GM12878 (cell line): ENCODE measurements around the gene SOX9. TPM values are rescaled to one million over a fixed set of nuclear protein-coding genes. Genes with fewer than 3 reads are reported as not detected.

Source experiments
- ATAC-seq: fragments of 200-7000 bp; cut with Tn5 transposase; 3 replicates; pipeline ENCODE4 v1.9.1; 2020; ENCODE audit warnings: mild to moderate bottlenecking, moderate library complexity
- BruUV-seq: library from RNA; stranded (reverse); fragments of 400-500 nt; replicated peaks from 2 replicates; lab custom pipeline; 2021; lab: Mats Ljungman, UMichigan
- CTCF ChIA-PET: fragments of 300-600 bp; sonication (Branson Sonifier 250); formaldehyde crosslinking; extraction: SDS; loops from one replicate; lab custom pipeline; 2021; ENCODE audit warnings: inconsistent platforms; lab: Yijun Ruan, JAX
- POLR2A ChIA-PET: fragments of 350-600 bp; formaldehyde crosslinking; extraction: SDS; loops from one replicate; lab custom pipeline; 2021; ENCODE audit warnings: inconsistent platforms; lab: Charles Lee
- RAD21 ChIA-PET: fragments of 300-600 bp; sonication (Branson Sonifier 250); formaldehyde crosslinking; loops from one replicate; lab custom pipeline; 2023; ENCODE audit warnings: antibody characterized with exemption; ENCODE audit not compliant: unreplicated experiment; lab: Charles Lee
- SMC1A ChIA-PET: fragments of 300-600 bp; sonication (Branson Sonifier 250); formaldehyde crosslinking; loops from one replicate; lab custom pipeline; 2023; ENCODE audit not compliant: unreplicated experiment, uncharacterized antibody; lab: Charles Lee
- DNase-seq: peaks from one replicate; pipeline ENCODE4 v3.0.0-alpha.2; 2011; ENCODE audit warnings: low read depth, low spot score
- FAIRE-seq: peaks from 3 replicates; lab custom pipeline; 2011; peaks lifted over from hg19 to GRCh38; lab: Jason Lieb, UNC
- H2AFZ ChIP-seq: 2 replicates; pipeline ENCODE4 v1.6.0; 2011; ENCODE audit warnings: low read depth, low read length, control low read depth; ENCODE audit not compliant: control insufficient read depth
- H3K27ac ChIP-seq: 2 replicates; pipeline ENCODE4 v1.5.1; 2011; ENCODE audit warnings: control low read depth; ENCODE audit not compliant: control insufficient read depth, insufficient read depth
- H3K27me3 ChIP-seq, 2 experiments: replicated peaks in 1 of 2; 2 replicates each; pipeline versions ENCODE4 v1.6.0 to v1.6.1; 2011; ENCODE audit warnings: low read length in 1 of 2; ENCODE audit not compliant: control insufficient read depth in 2 of 2, insufficient read depth in 2 of 2
- H3K36me3 ChIP-seq, 2 experiments: 2 replicates each; pipeline ENCODE4 v1.5.1; 2011; ENCODE audit warnings: low read length in 1 of 2; ENCODE audit not compliant: control insufficient read depth in 2 of 2, insufficient read depth in 2 of 2
- H3K4me1 ChIP-seq: 2 replicates; pipeline ENCODE4 v1.6.1; 2011; ENCODE audit warnings: mild to moderate bottlenecking, low read length, moderate library complexity, mixed read lengths; ENCODE audit not compliant: control insufficient read depth, insufficient read depth
- H3K4me2 ChIP-seq: 2 replicates; pipeline ENCODE4 v1.6.0; 2011; ENCODE audit warnings: control low read depth; ENCODE audit not compliant: control insufficient read depth, insufficient read depth
- H3K4me3 ChIP-seq: fragments of 200-600 bp; sonication (generic); 2 replicates; pipeline ENCODE4 v1.5.1; 2016
- H3K79me2 ChIP-seq: 2 replicates; pipeline ENCODE4 v1.6.0; 2011; ENCODE audit warnings: low read length; ENCODE audit not compliant: control insufficient read depth, insufficient read depth
- H3K9ac ChIP-seq: 2 replicates; pipeline ENCODE4 v1.8.0; 2011; ENCODE audit warnings: low read length, control low read depth, mixed read lengths; ENCODE audit not compliant: control insufficient read depth, insufficient read depth
- H3K9me3 ChIP-seq: replicated peaks from 3 replicates; pipeline ENCODE4 v1.5.1; 2011; ENCODE audit warnings: mild to moderate bottlenecking, low read length; ENCODE audit not compliant: control insufficient read depth, insufficient read depth
- H4K20me1 ChIP-seq: 2 replicates; pipeline ENCODE4 v1.6.0; 2011; ENCODE audit not compliant: control insufficient read depth, insufficient read depth
- BMI1 ChIP-seq: fragments of 450-650 bp; IDR thresholded peaks from 2 replicates; pipeline ENCODE4 v1.6.1; 2016; ENCODE audit warnings: mild to moderate bottlenecking, moderate library complexity, borderline replicate concordance
- CREM ChIP-seq: IDR thresholded peaks from 2 replicates; pipeline ENCODE4 v1.6.1; 2014; ENCODE audit warnings: antibody characterized with exemption, low read depth
- EED ChIP-seq: sonication (generic); IDR thresholded peaks from 2 replicates; pipeline ENCODE4 v1.6.1; 2016; ENCODE audit warnings: antibody characterized with exemption, low read depth
- EZH2 ChIP-seq: IDR thresholded peaks from 2 replicates; pipeline ENCODE4 v1.6.1; 2012; ENCODE audit warnings: low read depth, mild to moderate bottlenecking, control low read depth, inconsistent platforms, low read length, borderline replicate concordance; ENCODE audit not compliant: control insufficient read depth
- FOXK2 ChIP-seq: fragments of 450-650 bp; IDR thresholded peaks from 2 replicates; pipeline ENCODE4 v1.6.1; 2017; ENCODE audit warnings: mild to moderate bottlenecking, moderate library complexity
- IKZF1 ChIP-seq: fragments of 450-650 bp; conservative IDR thresholded peaks from 2 replicates; pipeline ENCODE4 v1.6.1; 2017; ENCODE audit warnings: antibody characterized with exemption, mild to moderate bottlenecking
- JUND ChIP-seq: IDR thresholded peaks from 2 replicates; pipeline ENCODE4 v1.6.1; 2012; ENCODE audit warnings: low read depth, mild to moderate bottlenecking, low read length, improper control_type of control experiment, moderate library complexity
- MEF2B ChIP-seq: fragments of 450-650 bp; IDR thresholded peaks from 2 replicates; pipeline ENCODE4 v1.6.1; 2018; ENCODE audit warnings: mild to moderate bottlenecking, moderate library complexity; ENCODE audit not compliant: partially characterized antibody, poor library complexity, severe bottlenecking
- SIX5 ChIP-seq: IDR thresholded peaks from 2 replicates; pipeline ENCODE4 v1.6.1; 2011; ENCODE audit warnings: mild to moderate bottlenecking, low read depth, low read length, moderate library complexity; ENCODE audit not compliant: severe bottlenecking
- SMARCA5 ChIP-seq: fragments of 450-650 bp; IDR thresholded peaks from 2 replicates; pipeline ENCODE4 v1.6.1; 2017; ENCODE audit warnings: mild to moderate bottlenecking
- STAT1 ChIP-seq: fragments of 450-650 bp; conservative IDR thresholded peaks from 2 replicates; pipeline ENCODE4 v1.6.1; 2014; ENCODE audit warnings: antibody characterized with exemption, mild to moderate bottlenecking
- TCF12 ChIP-seq: IDR thresholded peaks from 2 replicates; pipeline ENCODE4 v1.6.1; 2011; ENCODE audit warnings: low read depth, mild to moderate bottlenecking, low read length
- ZBED1 ChIP-seq: IDR thresholded peaks from 2 replicates; pipeline ENCODE4 v1.6.1; 2016; ENCODE audit warnings: borderline replicate concordance
- ZSCAN29 ChIP-seq: fragments of 450-650 bp; IDR thresholded peaks from 2 replicates; pipeline ENCODE4 v1.6.1; 2017; ENCODE audit warnings: mild to moderate bottlenecking, moderate library complexity
- WGBS: methylation state at CpG from one replicate; pipeline ENCODE4 v1.1.6; 2016; ENCODE audit warnings: low lambda C conversion rate; ENCODE audit not compliant: insufficient replicate concordance, insufficient coverage; ENCODE audit errors: missing lambda C conversion rate; 5-methylcytosine and 5-hydroxymethylcytosine counted together
- in situ Hi-C: fragments of 300-500 bp; cut with MboI; formaldehyde crosslinking; loops from 9 replicates; pipeline ENCODE4 v1.14.3; 2018; ENCODE audit warnings: mixed read lengths
- intact Hi-C: fragments of 100-400 bp; cut with micrococcal nuclease; formaldehyde crosslinking; loops from one replicate; pipeline ENCODE4 v1.14.2; 2022; ENCODE audit not compliant: unreplicated experiment
- polyA plus RNA-seq, 11 experiments: library from polyadenylated mRNA; depleted of rRNA in 4 of 11; unstranded in 6 of 11; stranded (reverse) in 5 of 11; fragments of >200 nt; fragmentation: Nextera tagmentation in 4 of 11; fragmentation: Illumina TruSeq in 1 of 11; extraction: Ambion mirVana in 4 of 11; extraction: Trizol in 1 of 11; gene quantifications; 1 replicate in 1 of 11; 2 replicates in 10 of 11; pipeline versions ENCODE4 v1.2.1 to v1.2.3, GENCODE V29; 2011 to 2016; ENCODE audit warnings: inconsistent platforms in 2 of 11, missing spikeins in 2 of 11, low read depth in 1 of 11
- total RNA-seq, 4 experiments: library from RNA; depleted of rRNA in 3 of 4; stranded (reverse); fragments of >200 nt in 3 of 4; fragmentation: Illumina TruSeq in 1 of 4; extraction: Trizol in 1 of 4; gene quantifications; 2 replicates each; pipeline versions ENCODE4 v1.2.1 to v1.2.3, GENCODE V29; 2013 to 2021
- TF ChIP-seq, protein P1 (sequence below): IDR thresholded peaks from 2 replicates; pipeline ENCODE4 v1.6.1; 2011; ENCODE audit warnings: low read depth, low read length, improper control_type of control experiment, borderline replicate concordance
- TF ChIP-seq, protein P2 (sequence below): fragments of 450-650 bp; IDR thresholded peaks from 2 replicates; pipeline ENCODE4 v1.6.1; 2014; ENCODE audit warnings: mild to moderate bottlenecking

SOX9 gene
- total and polyA plus RNA-seq, 10 of the 15 experiments (the other 5 are each of a cell fraction or from before 2014, with no cell fraction given): 1.2 to 19.0 (median 5.5) TPM

DNA sequence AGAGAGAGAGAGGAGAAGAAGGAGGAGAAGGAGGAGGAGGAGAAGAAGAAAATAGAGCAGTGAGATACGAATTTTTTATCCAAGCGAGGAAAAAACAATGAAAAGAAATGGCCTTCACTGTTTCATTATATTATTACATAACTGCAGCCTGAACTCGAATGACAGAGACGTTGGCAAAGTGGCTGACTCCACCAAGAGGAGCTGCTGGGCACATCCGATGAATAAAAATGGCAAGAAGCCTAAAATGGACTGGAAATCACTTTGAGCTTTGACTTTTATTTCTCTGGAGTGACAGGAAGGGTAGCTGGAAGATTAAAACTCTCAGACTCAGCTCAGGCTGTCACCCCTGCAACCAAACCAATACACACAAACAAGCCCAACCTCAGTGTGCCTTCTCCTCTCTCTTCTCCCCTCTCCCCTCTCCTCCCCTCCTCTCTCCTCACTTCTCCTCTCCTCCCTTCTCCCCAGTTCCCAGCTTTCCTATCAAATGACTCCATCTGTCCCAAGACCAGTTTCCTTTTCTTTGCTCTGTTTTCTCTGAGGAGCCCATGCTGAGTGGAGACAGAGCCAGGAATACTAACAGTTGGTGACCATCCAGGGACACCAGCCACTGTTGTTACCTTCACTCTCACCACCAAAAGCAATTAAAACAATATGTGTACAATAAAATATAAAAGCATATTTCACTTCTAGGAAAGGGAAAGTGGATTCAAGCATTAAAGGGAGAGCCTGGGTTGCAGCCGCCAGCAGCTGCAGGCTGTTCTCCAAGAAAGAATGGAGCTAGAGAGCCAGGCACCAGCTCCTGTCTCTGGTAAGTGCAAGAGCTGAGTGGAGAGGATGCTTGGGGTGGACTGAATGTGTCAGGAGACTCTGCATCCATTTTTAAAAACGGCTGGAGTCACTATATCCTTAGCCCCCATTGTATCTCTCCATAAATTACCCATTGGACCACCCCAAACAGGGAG lies 51.2 kb downstream of the SOX9 start:
- H3K9me3 ChIP-seq: no peaks in the 10 kb centered on the region
- in situ Hi-C loops: no loop called here
- no peak overlapping the region for H3K27ac ChIP-seq
- no TSS peak for BruUV-seq
- H3K9ac ChIP-seq: no peak overlapping the region
- no peaks in the 10 kb centered on the region for H3K79me2 ChIP-seq
- ATAC-seq (no peak), FAIRE-seq (no peak), DNase-seq (no peak)
- no peaks in the 10 kb centered on the region for H3K4me1 ChIP-seq
- H3K36me3 ChIP-seq: no peaks in the 10 kb centered on the region
- H3K4me3 ChIP-seq: no peak overlapping the region
- WGBS: 21% methylated on average over 7 of the region's 7 CpGs
- TF ChIP-seq TCF12: no peak
- no peak for TF ChIP-seq EZH2
- no peak for TF ChIP-seq BMI1
- TF ChIP-seq, protein P1, sequence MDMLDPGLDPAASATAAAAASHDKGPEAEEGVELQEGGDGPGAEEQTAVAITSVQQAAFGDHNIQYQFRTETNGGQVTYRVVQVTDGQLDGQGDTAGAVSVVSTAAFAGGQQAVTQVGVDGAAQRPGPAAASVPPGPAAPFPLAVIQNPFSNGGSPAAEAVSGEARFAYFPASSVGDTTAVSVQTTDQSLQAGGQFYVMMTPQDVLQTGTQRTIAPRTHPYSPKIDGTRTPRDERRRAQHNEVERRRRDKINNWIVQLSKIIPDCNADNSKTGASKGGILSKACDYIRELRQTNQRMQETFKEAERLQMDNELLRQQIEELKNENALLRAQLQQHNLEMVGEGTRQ: no peak
- no peak for TF ChIP-seq ZSCAN29
- no peak for TF ChIP-seq JUND
- no peak for TF ChIP-seq EED
- TF ChIP-seq SIX5: no peak
- no peak for TF ChIP-seq STAT1
- TF ChIP-seq CREM: no peak
- no peak for TF ChIP-seq ZBED1
- no peak for TF ChIP-seq SMARCA5
- TF ChIP-seq FOXK2: no peak
- TF ChIP-seq MEF2B: no peak
- TF ChIP-seq IKZF1: no peak
- TF ChIP-seq, protein P2, sequence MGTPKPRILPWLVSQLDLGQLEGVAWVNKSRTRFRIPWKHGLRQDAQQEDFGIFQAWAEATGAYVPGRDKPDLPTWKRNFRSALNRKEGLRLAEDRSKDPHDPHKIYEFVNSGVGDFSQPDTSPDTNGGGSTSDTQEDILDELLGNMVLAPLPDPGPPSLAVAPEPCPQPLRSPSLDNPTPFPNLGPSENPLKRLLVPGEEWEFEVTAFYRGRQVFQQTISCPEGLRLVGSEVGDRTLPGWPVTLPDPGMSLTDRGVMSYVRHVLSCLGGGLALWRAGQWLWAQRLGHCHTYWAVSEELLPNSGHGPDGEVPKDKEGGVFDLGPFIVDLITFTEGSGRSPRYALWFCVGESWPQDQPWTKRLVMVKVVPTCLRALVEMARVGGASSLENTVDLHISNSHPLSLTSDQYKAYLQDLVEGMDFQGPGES: no peak
- CTCF ChIA-PET: no interaction called here
- no peaks in the 10 kb centered on the region; a peak in 1 of 4 replicates for H3K27me3 ChIP-seq
- no peak overlapping the region for H2AFZ ChIP-seq
- SMC1A ChIA-PET: interaction anchor here (0.9 kb wide), 1 partner anchor 11 kb away, joined by 3 read pairs; no protein-coding TSS in a partner anchor
- intact Hi-C loops: no loop called here
- H3K4me2 ChIP-seq: no peak overlapping the region
- POLR2A ChIA-PET: no interaction called here
- H4K20me1 ChIP-seq: no peaks in the 10 kb centered on the region
- RAD21 ChIA-PET: interaction anchor here (1.1 kb wide), 1 partner anchor 368 kb away, joined by 3 read pairs; no protein-coding TSS in a partner anchor
